GM12878 (cell line): ENCODE measurements around the gene ABT1. TPM values are rescaled to one million over a fixed set of nuclear protein-coding genes. Genes with fewer than 3 reads are reported as not detected.

Experiments
- ATAC-seq: fragments of 200-7000 bp; cut with Tn5 transposase; 3 replicates; pipeline ENCODE4 v1.9.1; 2020; ENCODE audit warnings: mild to moderate bottlenecking, moderate library complexity
- BruUV-seq: library from RNA; stranded (reverse); fragments of 400-500 nt; replicated peaks from 2 replicates; lab custom pipeline; 2021; lab: Mats Ljungman, UMichigan
- CTCF ChIA-PET: fragments of 300-600 bp; sonication (Branson Sonifier 250); formaldehyde crosslinking; extraction: SDS; loops from one replicate; lab custom pipeline; 2021; ENCODE audit warnings: inconsistent platforms; lab: Yijun Ruan, JAX
- POLR2A ChIA-PET: fragments of 350-600 bp; formaldehyde crosslinking; extraction: SDS; loops from one replicate; lab custom pipeline; 2021; ENCODE audit warnings: inconsistent platforms; lab: Charles Lee
- RAD21 ChIA-PET: fragments of 300-600 bp; sonication (Branson Sonifier 250); formaldehyde crosslinking; loops from one replicate; lab custom pipeline; 2023; ENCODE audit warnings: antibody characterized with exemption; ENCODE audit not compliant: unreplicated experiment; lab: Charles Lee
- SMC1A ChIA-PET: fragments of 300-600 bp; sonication (Branson Sonifier 250); formaldehyde crosslinking; loops from one replicate; lab custom pipeline; 2023; ENCODE audit not compliant: unreplicated experiment, uncharacterized antibody; lab: Charles Lee
- DNase-seq: peaks from one replicate; pipeline ENCODE4 v3.0.0-alpha.2; 2011; ENCODE audit warnings: low read depth, low spot score
- FAIRE-seq: peaks from 3 replicates; lab custom pipeline; 2011; peaks lifted over from hg19 to GRCh38; lab: Jason Lieb, UNC
- H2AFZ ChIP-seq: 2 replicates; pipeline ENCODE4 v1.6.0; 2011; ENCODE audit warnings: low read depth, low read length, control low read depth; ENCODE audit not compliant: control insufficient read depth
- H3K27ac ChIP-seq: 2 replicates; pipeline ENCODE4 v1.5.1; 2011; ENCODE audit warnings: control low read depth; ENCODE audit not compliant: control insufficient read depth, insufficient read depth
- H3K27me3 ChIP-seq, 2 experiments: replicated peaks in 1 of 2; 2 replicates each; pipeline versions ENCODE4 v1.6.0 to v1.6.1; 2011; ENCODE audit warnings: low read length in 1 of 2; ENCODE audit not compliant: control insufficient read depth in 2 of 2, insufficient read depth in 2 of 2
- H3K36me3 ChIP-seq, 2 experiments: 2 replicates each; pipeline ENCODE4 v1.5.1; 2011; ENCODE audit warnings: low read length in 1 of 2; ENCODE audit not compliant: control insufficient read depth in 2 of 2, insufficient read depth in 2 of 2
- H3K4me1 ChIP-seq: 2 replicates; pipeline ENCODE4 v1.6.1; 2011; ENCODE audit warnings: mild to moderate bottlenecking, low read length, moderate library complexity, mixed read lengths; ENCODE audit not compliant: control insufficient read depth, insufficient read depth
- H3K4me2 ChIP-seq: 2 replicates; pipeline ENCODE4 v1.6.0; 2011; ENCODE audit warnings: control low read depth; ENCODE audit not compliant: control insufficient read depth, insufficient read depth
- H3K4me3 ChIP-seq: fragments of 200-600 bp; sonication (generic); 2 replicates; pipeline ENCODE4 v1.5.1; 2016
- H3K79me2 ChIP-seq: 2 replicates; pipeline ENCODE4 v1.6.0; 2011; ENCODE audit warnings: low read length; ENCODE audit not compliant: control insufficient read depth, insufficient read depth
- H3K9ac ChIP-seq: 2 replicates; pipeline ENCODE4 v1.8.0; 2011; ENCODE audit warnings: low read length, control low read depth, mixed read lengths; ENCODE audit not compliant: control insufficient read depth, insufficient read depth
- H3K9me3 ChIP-seq: replicated peaks from 3 replicates; pipeline ENCODE4 v1.5.1; 2011; ENCODE audit warnings: mild to moderate bottlenecking, low read length; ENCODE audit not compliant: control insufficient read depth, insufficient read depth
- H4K20me1 ChIP-seq: 2 replicates; pipeline ENCODE4 v1.6.0; 2011; ENCODE audit not compliant: control insufficient read depth, insufficient read depth
- CEBPB ChIP-seq, 2 experiments: fragments of 150-350 bp in 1 of 2; IDR thresholded peaks; 2 replicates each; pipeline ENCODE4 v1.6.1; 2012 to 2014; ENCODE audit warnings: low read depth in 2 of 2, low read length in 2 of 2, borderline replicate concordance in 1 of 2, inconsistent platforms in 1 of 2
- MYC ChIP-seq: IDR thresholded peaks from 2 replicates; pipeline ENCODE4 v1.6.1; 2011; ENCODE audit warnings: mild to moderate bottlenecking, low read length, moderate library complexity, inconsistent platforms; ENCODE audit not compliant: insufficient read depth, insufficient replicate concordance, insufficient read length, severe bottlenecking
- NFYA ChIP-seq: IDR thresholded peaks from 2 replicates; pipeline ENCODE4 v1.6.1; 2011; ENCODE audit warnings: low read depth, mild to moderate bottlenecking, low read length, improper control_type of control experiment, borderline replicate concordance
- RUNX3 ChIP-seq: IDR thresholded peaks from 2 replicates; pipeline ENCODE4 v1.6.1; 2012; ENCODE audit warnings: low read length, inconsistent platforms
- SREBF2 ChIP-seq: IDR thresholded peaks from 2 replicates; pipeline ENCODE4 v1.6.1; 2012; ENCODE audit warnings: mild to moderate bottlenecking, low read length
- WGBS: methylation state at CpG from one replicate; pipeline ENCODE4 v1.1.6; 2016; ENCODE audit warnings: low lambda C conversion rate; ENCODE audit not compliant: insufficient replicate concordance, insufficient coverage; ENCODE audit errors: missing lambda C conversion rate; 5-methylcytosine and 5-hydroxymethylcytosine counted together
- in situ Hi-C: fragments of 300-500 bp; cut with MboI; formaldehyde crosslinking; loops from 9 replicates; pipeline ENCODE4 v1.14.3; 2018; ENCODE audit warnings: mixed read lengths
- intact Hi-C: fragments of 100-400 bp; cut with micrococcal nuclease; formaldehyde crosslinking; loops from one replicate; pipeline ENCODE4 v1.14.2; 2022; ENCODE audit not compliant: unreplicated experiment
- polyA plus RNA-seq, 11 experiments: library from polyadenylated mRNA; depleted of rRNA in 4 of 11; unstranded in 6 of 11; stranded (reverse) in 5 of 11; fragments of >200 nt; fragmentation: Nextera tagmentation in 4 of 11; fragmentation: Illumina TruSeq in 1 of 11; extraction: Ambion mirVana in 4 of 11; extraction: Trizol in 1 of 11; gene quantifications; 1 replicate in 1 of 11; 2 replicates in 10 of 11; pipeline versions ENCODE4 v1.2.1 to v1.2.3, GENCODE V29; 2011 to 2016; ENCODE audit warnings: inconsistent platforms in 2 of 11, missing spikeins in 2 of 11, low read depth in 1 of 11
- total RNA-seq, 4 experiments: library from RNA; depleted of rRNA in 3 of 4; stranded (reverse); fragments of >200 nt in 3 of 4; fragmentation: Illumina TruSeq in 1 of 4; extraction: Trizol in 1 of 4; gene quantifications; 2 replicates each; pipeline versions ENCODE4 v1.2.1 to v1.2.3, GENCODE V29; 2013 to 2021
- TF ChIP-seq, protein P1 (sequence below): fragments of 450-650 bp; IDR thresholded peaks from 2 replicates; pipeline ENCODE4 v1.6.1; 2018; ENCODE audit warnings: borderline replicate concordance, mild to moderate bottlenecking; ENCODE audit not compliant: partially characterized antibody
- TF ChIP-seq, protein P2 (sequence below): IDR thresholded peaks from 2 replicates; pipeline ENCODE4 v1.6.1; 2012; ENCODE audit warnings: mild to moderate bottlenecking, low read depth, low read length
- TF ChIP-seq, protein P3 (sequence below): fragments of 450-650 bp; IDR thresholded peaks from 2 replicates; pipeline ENCODE4 v1.6.1; 2014; ENCODE audit warnings: mild to moderate bottlenecking
- TF ChIP-seq, protein P4 (sequence below): IDR thresholded peaks from 2 replicates; pipeline ENCODE4 v1.6.1; 2012; ENCODE audit warnings: low read depth, low read length, improper control_type of control experiment

The ABT1 gene
- total and polyA plus RNA-seq, 10 of the 15 experiments (the other 5 are each of a cell fraction or from before 2014, with no cell fraction given) = 8.4 to 43.5 (median 28.2) TPM

DNA sequence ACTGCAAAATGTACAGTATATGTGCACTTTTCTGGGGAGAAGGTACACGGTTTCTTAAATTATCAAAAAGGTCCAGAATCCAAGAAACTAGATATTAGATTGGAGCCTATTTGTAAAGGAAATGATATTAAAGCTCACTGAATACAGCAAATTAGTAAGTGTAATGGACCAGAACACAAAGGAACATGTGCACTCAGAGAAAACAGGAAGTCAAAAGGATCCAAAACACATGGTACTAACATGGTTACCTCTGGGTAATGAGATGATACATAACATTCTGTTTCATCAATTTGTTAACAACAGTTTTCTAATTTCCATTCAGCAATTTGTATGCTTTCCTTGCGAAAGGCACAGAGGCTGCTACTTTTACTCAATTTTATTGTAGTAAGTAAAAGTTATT, 44.1 kb downstream of the ABT1 start (continued):
- TF ChIP-seq CEBPB (IDR thresholded peaks at IDR 0.05; ENCODE audit: borderline replicate concordance in 1 of 2, low read depth in 2 of 2, low read length in 2 of 2) = no peak
- TF ChIP-seq, protein P1, sequence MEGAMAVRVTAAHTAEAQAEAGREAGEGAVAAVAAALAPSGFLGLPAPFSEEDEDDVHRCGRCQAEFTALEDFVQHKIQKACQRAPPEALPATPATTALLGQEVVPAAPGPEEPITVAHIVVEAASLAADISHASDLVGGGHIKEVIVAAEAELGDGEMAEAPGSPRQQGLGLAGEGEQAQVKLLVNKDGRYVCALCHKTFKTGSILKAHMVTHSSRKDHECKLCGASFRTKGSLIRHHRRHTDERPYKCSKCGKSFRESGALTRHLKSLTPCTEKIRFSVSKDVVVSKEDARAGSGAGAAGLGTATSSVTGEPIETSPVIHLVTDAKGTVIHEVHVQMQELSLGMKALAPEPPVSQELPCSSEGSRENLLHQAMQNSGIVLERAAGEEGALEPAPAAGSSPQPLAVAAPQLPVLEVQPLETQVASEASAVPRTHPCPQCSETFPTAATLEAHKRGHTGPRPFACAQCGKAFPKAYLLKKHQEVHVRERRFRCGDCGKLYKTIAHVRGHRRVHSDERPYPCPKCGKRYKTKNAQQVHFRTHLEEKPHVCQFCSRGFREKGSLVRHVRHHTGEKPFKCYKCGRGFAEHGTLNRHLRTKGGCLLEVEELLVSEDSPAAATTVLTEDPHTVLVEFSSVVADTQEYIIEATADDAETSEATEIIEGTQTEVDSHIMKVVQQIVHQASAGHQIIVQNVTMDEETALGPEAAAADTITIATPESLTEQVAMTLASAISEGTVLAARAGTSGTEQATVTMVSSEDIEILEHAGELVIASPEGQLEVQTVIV = no peak

DNA sequence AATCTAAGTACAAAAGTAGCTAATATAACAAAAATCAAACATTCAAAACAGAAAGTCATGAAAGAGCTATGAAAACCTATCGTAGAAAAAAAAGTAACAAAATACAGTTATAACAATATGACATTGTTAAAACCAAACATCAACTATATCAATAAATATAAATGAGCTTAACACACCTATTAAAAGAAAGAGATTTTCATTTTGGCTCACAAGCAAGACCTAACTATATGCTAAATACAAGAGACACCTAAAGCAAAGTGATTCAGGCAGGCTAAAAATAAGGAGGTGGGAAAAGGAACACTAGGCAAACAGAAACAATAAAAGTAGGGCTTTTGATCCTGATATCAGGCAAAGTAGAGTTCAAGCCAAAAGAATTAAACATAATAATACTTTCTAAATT, 49.3 kb downstream of the ABT1 start:
- Histone ChIP-seq H3K79me2 (no peaks in the 10 kb centered on the region; the same call in 1 of the 2 replicates), H3K9me3 (peaks cover 42% of the 10 kb centered on the region), H3K4me3 (no peak overlapping the region), H2AFZ (no peak overlapping the region), H3K27me3 (no peaks in the 10 kb centered on the region), H3K4me2 (no peak overlapping the region), H3K27ac (no peak overlapping the region), H3K9ac (no peak overlapping the region), H3K36me3 (peaks cover 2 to 24% of the 10 kb centered on the region in 2 experiments), H3K4me1 (no peaks in the 10 kb centered on the region), H4K20me1 (no peaks in the 10 kb centered on the region)
- ChIA-PET SMC1A (interaction anchor here (0.8 to 1.2 kb wide), 3 partner anchors 9 to 21 kb away, joined by 3 read pairs; no protein-coding TSS in a partner anchor), CTCF (interaction anchor here (1.0 to 1.5 kb wide), 2 partner anchors 14 kb away, joined by 3 to 6 read pairs; no protein-coding TSS in a partner anchor), RAD21 (no interaction called here), POLR2A (no interaction called here)
- no peak for FAIRE-seq
- no peak for ATAC-seq
- no peak for DNase-seq
- BruUV-seq = no TSS peak
- WGBS = 97% methylated on average over 1 of the region's 1 CpG
- in situ Hi-C loops (no loop called here), intact Hi-C loops (no loop called here)
- TF ChIP-seq, protein P2, sequence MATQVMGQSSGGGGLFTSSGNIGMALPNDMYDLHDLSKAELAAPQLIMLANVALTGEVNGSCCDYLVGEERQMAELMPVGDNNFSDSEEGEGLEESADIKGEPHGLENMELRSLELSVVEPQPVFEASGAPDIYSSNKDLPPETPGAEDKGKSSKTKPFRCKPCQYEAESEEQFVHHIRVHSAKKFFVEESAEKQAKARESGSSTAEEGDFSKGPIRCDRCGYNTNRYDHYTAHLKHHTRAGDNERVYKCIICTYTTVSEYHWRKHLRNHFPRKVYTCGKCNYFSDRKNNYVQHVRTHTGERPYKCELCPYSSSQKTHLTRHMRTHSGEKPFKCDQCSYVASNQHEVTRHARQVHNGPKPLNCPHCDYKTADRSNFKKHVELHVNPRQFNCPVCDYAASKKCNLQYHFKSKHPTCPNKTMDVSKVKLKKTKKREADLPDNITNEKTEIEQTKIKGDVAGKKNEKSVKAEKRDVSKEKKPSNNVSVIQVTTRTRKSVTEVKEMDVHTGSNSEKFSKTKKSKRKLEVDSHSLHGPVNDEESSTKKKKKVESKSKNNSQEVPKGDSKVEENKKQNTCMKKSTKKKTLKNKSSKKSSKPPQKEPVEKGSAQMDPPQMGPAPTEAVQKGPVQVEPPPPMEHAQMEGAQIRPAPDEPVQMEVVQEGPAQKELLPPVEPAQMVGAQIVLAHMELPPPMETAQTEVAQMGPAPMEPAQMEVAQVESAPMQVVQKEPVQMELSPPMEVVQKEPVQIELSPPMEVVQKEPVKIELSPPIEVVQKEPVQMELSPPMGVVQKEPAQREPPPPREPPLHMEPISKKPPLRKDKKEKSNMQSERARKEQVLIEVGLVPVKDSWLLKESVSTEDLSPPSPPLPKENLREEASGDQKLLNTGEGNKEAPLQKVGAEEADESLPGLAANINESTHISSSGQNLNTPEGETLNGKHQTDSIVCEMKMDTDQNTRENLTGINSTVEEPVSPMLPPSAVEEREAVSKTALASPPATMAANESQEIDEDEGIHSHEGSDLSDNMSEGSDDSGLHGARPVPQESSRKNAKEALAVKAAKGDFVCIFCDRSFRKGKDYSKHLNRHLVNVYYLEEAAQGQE = no peak
- TF ChIP-seq RUNX3 = no peak
- TF ChIP-seq, protein P3, sequence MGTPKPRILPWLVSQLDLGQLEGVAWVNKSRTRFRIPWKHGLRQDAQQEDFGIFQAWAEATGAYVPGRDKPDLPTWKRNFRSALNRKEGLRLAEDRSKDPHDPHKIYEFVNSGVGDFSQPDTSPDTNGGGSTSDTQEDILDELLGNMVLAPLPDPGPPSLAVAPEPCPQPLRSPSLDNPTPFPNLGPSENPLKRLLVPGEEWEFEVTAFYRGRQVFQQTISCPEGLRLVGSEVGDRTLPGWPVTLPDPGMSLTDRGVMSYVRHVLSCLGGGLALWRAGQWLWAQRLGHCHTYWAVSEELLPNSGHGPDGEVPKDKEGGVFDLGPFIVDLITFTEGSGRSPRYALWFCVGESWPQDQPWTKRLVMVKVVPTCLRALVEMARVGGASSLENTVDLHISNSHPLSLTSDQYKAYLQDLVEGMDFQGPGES = no peak
- TF ChIP-seq SREBF2 = no peak
- TF ChIP-seq, protein P4, sequence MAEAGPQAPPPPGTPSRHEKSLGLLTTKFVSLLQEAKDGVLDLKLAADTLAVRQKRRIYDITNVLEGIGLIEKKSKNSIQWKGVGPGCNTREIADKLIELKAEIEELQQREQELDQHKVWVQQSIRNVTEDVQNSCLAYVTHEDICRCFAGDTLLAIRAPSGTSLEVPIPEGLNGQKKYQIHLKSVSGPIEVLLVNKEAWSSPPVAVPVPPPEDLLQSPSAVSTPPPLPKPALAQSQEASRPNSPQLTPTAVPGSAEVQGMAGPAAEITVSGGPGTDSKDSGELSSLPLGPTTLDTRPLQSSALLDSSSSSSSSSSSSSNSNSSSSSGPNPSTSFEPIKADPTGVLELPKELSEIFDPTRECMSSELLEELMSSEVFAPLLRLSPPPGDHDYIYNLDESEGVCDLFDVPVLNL = no peak
- no peak for TF ChIP-seq NFYA
- TF ChIP-seq MYC = no peak
